Right atrium auricular region (tissue), 2 donors: ENCODE measurements around the gene ABR. TPM values are rescaled to one million over a fixed set of nuclear protein-coding genes. Genes with fewer than 3 reads are reported as not detected.

Experiments
- DNase-seq: peaks from one replicate; pipeline ENCODE4 v3.0.0-alpha.2; 2019; ENCODE audit warnings: low spot score
- H3K27ac ChIP-seq, 2 donors: fragments of 200-600 bp; sonication (generic); 1 replicate in 1 of 2; 2 replicates in 1 of 2; pipeline ENCODE4 v1.5.1; 2016 to 2019
- H3K27me3 ChIP-seq, 2 donors: fragments of 200-600 bp; sonication (generic); one replicate each; pipeline versions ENCODE4 v1.5.1 to v1.6.0; 2017 to 2019
- H3K36me3 ChIP-seq: fragments of 200-600 bp; sonication (generic); one replicate; pipeline ENCODE4 v1.5.1; 2016
- H3K4me1 ChIP-seq, 2 donors: fragments of 200-600 bp; sonication (generic); one replicate each; pipeline versions ENCODE4 v1.5.1 to v1.6.0; 2017 to 2019
- H3K4me3 ChIP-seq, 2 donors: fragments of 200-600 bp; sonication (generic); 1 replicate in 1 of 2; 2 replicates in 1 of 2; pipeline ENCODE4 v1.5.1; 2017 to 2019; ENCODE audit warnings: mild to moderate bottlenecking in 1 of 2, moderate library complexity in 1 of 2
- H3K9me3 ChIP-seq, 2 donors: fragments of 200-600 bp; sonication (generic); one replicate each; pipeline ENCODE4 v1.5.1; 2019
- total RNA-seq, 2 donors: library from RNA; depleted of rRNA; stranded (reverse); fragments of >200 nt; gene quantifications; one replicate each; pipeline ENCODE4 v1.1.0, GENCODE V29; 2016
- TF ChIP-seq, protein P1 (sequence below), 2 donors: fragments of 200-600 bp; sonication (generic); IDR thresholded peaks; one replicate each; pipeline ENCODE4 v1.5.1; 2019; ENCODE audit warnings: antibody characterized with exemption in 2 of 2

Gene ABR
- total RNA-seq, 2 donors from 2014 or later, result 94.9 to 116 TPM

- H3K27ac ChIP-seq, result peak overlapping the region; percentile 71 to 83
- peaks cover 35% of the 10 kb centered on the region for H3K36me3 ChIP-seq
These were observed 83.6 kb downstream of the ABR start for GRCh38 chr17:1096215-1096614.

DNA sequence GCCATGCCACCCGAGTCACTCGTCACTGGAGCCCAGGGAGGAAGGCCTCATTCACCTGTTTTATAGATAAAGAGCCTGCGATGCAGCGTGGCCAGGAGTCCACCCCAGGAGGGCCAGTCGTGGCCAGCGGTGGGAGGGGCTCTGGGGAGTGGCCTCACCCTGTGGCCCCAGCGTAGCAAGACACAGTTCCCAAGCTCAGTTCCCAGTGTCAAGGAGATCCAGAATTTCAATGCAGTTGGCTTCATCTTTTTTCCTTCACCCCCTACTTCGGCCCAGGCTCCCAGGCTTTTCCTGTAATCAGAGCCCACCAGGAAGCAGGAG is 84.0 kb downstream of the ABR start:
- Histone ChIP-seq H3K27me3 (no peaks in the 10 kb centered on the region), H3K4me1 (peaks cover 0 to 31% of the 10 kb centered on the region in 2 donors), H3K36me3 (peaks cover 39% of the 10 kb centered on the region), H3K27ac (peak overlapping the region; percentile 71 to 83), H3K9me3 (no peaks in the 10 kb centered on the region), H3K4me3 (no peak overlapping the region)
- TF ChIP-seq, protein P1, sequence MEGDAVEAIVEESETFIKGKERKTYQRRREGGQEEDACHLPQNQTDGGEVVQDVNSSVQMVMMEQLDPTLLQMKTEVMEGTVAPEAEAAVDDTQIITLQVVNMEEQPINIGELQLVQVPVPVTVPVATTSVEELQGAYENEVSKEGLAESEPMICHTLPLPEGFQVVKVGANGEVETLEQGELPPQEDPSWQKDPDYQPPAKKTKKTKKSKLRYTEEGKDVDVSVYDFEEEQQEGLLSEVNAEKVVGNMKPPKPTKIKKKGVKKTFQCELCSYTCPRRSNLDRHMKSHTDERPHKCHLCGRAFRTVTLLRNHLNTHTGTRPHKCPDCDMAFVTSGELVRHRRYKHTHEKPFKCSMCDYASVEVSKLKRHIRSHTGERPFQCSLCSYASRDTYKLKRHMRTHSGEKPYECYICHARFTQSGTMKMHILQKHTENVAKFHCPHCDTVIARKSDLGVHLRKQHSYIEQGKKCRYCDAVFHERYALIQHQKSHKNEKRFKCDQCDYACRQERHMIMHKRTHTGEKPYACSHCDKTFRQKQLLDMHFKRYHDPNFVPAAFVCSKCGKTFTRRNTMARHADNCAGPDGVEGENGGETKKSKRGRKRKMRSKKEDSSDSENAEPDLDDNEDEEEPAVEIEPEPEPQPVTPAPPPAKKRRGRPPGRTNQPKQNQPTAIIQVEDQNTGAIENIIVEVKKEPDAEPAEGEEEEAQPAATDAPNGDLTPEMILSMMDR (IDR thresholded peaks at IDR 0.05), result no peak
- no peak for DNase-seq

More at GRCh38 chr17:1096215-1096614, 83.6 kb downstream of the ABR start:
- DNase-seq, result no peak
- no peaks in the 10 kb centered on the region for H3K9me3 ChIP-seq
- H3K27me3 ChIP-seq, result no peaks in the 10 kb centered on the region
- no peak overlapping the region for H3K4me3 ChIP-seq
- TF ChIP-seq, protein P1 (IDR thresholded peaks at IDR 0.05), result no peak
- H3K4me1 ChIP-seq, result peaks cover 0 to 34% of the 10 kb centered on the region in 2 donors

- TF ChIP-seq, protein P1 (IDR thresholded peaks at IDR 0.05), result no peak
- Histone ChIP-seq H3K4me3 (no peak overlapping the region), H3K27me3 (no peaks in the 10 kb centered on the region), H3K36me3 (peaks cover 41% of the 10 kb centered on the region), H3K9me3 (no peaks in the 10 kb centered on the region), H3K4me1 (peaks cover 0 to 30% of the 10 kb centered on the region in 2 donors), H3K27ac (peak overlapping the region; percentile 71 to 83)
- DNase-seq, result no peak
These were observed 84.5 kb downstream of the ABR start for GRCh38 chr17:1095090-1095852.

DNA sequence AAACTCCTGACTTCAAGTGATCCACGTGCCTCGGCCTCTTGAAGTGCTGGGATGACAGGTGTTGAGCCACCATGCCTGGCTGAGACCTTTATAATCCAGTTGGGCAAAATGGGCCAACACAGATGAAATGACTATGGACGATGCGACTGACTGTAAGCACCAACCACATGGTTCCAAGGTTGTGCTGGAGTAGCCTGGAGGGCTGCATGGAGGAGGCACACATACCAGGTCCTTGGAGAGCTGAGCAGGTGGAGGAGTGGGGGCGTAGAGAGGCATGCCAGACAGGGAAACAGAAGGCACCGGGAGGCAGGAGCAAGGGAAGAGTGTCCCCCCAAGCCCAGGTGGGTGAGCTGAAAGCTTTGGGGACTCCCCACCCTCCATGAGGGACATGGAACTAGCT is 85.2 kb downstream of the ABR start:
- H3K27ac ChIP-seq, result peak overlapping the region; percentile 71 to 83
- H3K4me1 ChIP-seq, result peaks cover 0 to 34% of the 10 kb centered on the region in 2 donors
- H3K36me3 ChIP-seq, result peaks cover 45% of the 10 kb centered on the region
- H3K27me3 ChIP-seq, result no peaks in the 10 kb centered on the region
- no peaks in the 10 kb centered on the region for H3K9me3 ChIP-seq
- TF ChIP-seq, protein P1 (IDR thresholded peaks at IDR 0.05), result no peak
- DNase-seq, result no peak
- H3K4me3 ChIP-seq, result no peak overlapping the region

GRCh38 chr17:1091900-1092299 is 87.9 kb downstream of the ABR start:
- TF ChIP-seq, protein P1 (IDR thresholded peaks at IDR 0.05), result no peak
- DNase-seq, result no peak
- Histone ChIP-seq H3K27me3 (no peaks in the 10 kb centered on the region), H3K36me3 (peaks cover 47% of the 10 kb centered on the region), H3K4me1 (peaks cover 0 to 51% of the 10 kb centered on the region in 2 donors), H3K27ac (no peak overlapping the region), H3K9me3 (no peaks in the 10 kb centered on the region), H3K4me3 (no peak overlapping the region)

GRCh38 chr17:1091190-1091534 is 88.6 kb downstream of the ABR start:
- Histone ChIP-seq H3K4me1 (peaks cover 0 to 46% of the 10 kb centered on the region in 2 donors), H3K9me3 (no peaks in the 10 kb centered on the region), H3K36me3 (peaks cover 47% of the 10 kb centered on the region), H3K27ac (peak overlapping the region in 1 of 2 donors; percentile 82), H3K4me3 (no peak overlapping the region), H3K27me3 (no peaks in the 10 kb centered on the region)
- no peak for DNase-seq
- TF ChIP-seq, protein P1 (IDR thresholded peaks at IDR 0.05), result no peak
